Muscle layer of colon (tissue), 2 donors: Measurements from ENCODE around the gene PLPPR1.

Experiments
- H3K27ac ChIP-seq: one replicate; pipeline ENCODE4 v1.7.0; 2013; ENCODE audit warnings: low read depth, mild to moderate bottlenecking, low read length, moderate library complexity
- H3K27me3 ChIP-seq, 2 donors: one replicate each; pipeline ENCODE4 v1.7.0; 2013; ENCODE audit warnings: low read length in 2 of 2, mild to moderate bottlenecking in 2 of 2; ENCODE audit not compliant: insufficient read depth in 2 of 2, control insufficient read depth in 1 of 2
- H3K36me3 ChIP-seq: one replicate; pipeline ENCODE4 v1.7.0; 2013; ENCODE audit warnings: mild to moderate bottlenecking, low read length; ENCODE audit not compliant: insufficient read depth
- H3K4me1 ChIP-seq: one replicate; pipeline ENCODE4 v1.7.0; 2013; ENCODE audit warnings: mild to moderate bottlenecking, low read length; ENCODE audit not compliant: insufficient read depth
- H3K4me3 ChIP-seq, 2 donors: one replicate each; pipeline ENCODE4 v1.7.0; 2013; ENCODE audit warnings: low read length in 2 of 2, low read depth in 1 of 2, mild to moderate bottlenecking in 1 of 2, moderate library complexity in 1 of 2
- H3K9ac ChIP-seq: one replicate; pipeline ENCODE4 v1.7.0; 2013; ENCODE audit warnings: low read length
- H3K9me3 ChIP-seq: one replicate; pipeline ENCODE4 v1.7.0; 2013; ENCODE audit warnings: mild to moderate bottlenecking, low read length
- donor health status: abdominal sarcoma.
- donor health status: Adenocarcinoma of cecum.

Gene PLPPR1

DNA sequence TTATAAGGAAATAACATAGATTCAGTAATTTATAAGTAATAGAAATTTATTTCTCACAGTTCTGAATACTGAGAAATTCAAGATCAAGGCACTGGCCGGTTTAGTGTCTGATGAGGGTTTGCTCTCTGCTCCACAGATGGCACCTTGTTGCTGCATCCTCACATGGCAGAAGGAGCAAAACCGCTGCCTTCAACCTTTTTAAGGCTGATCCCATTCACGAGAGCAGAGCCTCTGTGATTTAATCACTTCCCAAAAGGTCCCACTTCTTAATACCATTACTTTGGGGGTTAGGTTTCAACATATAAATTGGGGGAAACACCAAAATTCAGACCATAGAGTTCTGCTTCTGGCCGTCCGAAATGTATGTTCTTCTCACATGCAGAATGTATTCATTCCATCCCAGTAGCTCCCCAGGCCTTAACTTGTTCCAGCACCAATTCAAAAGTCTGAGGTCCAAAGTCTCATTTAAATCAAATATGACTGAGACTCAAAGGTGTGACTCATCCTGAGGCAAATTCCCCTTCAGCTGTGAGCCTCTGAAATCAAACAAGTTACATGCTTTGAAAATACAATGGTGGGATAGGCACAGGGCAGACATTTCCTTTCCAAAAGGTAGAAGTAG lies 325.7 kb downstream of the PLPPR1 start:
- no peak overlapping the region for H3K27ac ChIP-seq
- no peak overlapping the region for H3K9ac ChIP-seq
- no peaks in the 10 kb centered on the region for H3K27me3 ChIP-seq

DNA sequence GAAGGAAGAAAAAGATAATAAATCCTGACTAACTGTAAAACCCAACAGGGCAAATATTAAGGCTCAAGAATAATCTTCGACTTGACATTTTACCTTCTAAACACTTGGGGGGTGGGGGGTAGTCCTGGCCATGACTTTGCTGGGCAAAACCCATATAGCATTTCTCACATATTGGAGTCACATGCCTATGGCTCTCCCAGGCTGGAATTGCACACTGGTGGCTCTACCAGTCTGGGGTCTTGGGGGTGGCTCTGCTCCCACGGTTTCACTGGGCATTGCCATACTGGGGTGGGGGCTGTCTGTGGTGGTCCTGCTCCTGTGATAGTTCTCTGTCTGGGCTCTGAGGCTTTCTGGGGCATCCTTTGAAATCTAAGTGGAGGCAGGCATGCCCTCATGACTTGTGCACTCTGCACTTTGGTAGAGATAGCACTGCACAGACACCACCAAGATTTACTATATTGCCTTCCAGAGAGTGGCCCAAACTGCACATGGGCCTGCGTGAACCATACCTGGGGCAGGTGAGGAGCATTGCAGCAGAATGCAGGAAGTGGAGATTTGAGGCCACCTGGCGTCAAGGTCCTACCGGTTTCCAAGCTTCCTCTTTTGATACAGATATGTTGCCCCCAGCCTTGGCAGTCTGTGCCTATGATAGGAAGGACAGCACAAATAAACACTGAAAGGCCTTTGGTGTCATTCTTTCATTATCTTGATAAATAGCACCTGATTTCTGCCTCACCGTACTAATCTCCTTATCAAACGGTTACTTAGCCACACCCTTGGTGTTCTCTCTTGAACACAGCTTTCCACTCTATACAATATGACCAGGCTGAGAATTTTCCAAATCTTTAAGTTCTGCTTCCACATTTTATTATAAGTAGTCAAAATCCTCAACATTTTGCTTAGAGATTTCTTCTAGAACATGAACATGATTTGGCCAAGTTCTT lies 326.5 kb downstream of the PLPPR1 start:
- no peaks in the 10 kb centered on the region for H3K9me3 ChIP-seq
- H3K36me3 ChIP-seq = no peaks in the 10 kb centered on the region
- H3K9ac ChIP-seq = no peak overlapping the region
- H3K4me1 ChIP-seq = no peaks in the 10 kb centered on the region
- H3K27ac ChIP-seq = no peak overlapping the region
- H3K27me3 ChIP-seq = no peaks in the 10 kb centered on the region
- H3K4me3 ChIP-seq = no peak overlapping the region

More for the DNA sequence above, 325.7 kb downstream of the PLPPR1 start:
- Histone ChIP-seq H3K4me1 (no peaks in the 10 kb centered on the region), H3K4me3 (no peak overlapping the region), H3K36me3 (no peaks in the 10 kb centered on the region), H3K9me3 (no peaks in the 10 kb centered on the region)

DNA sequence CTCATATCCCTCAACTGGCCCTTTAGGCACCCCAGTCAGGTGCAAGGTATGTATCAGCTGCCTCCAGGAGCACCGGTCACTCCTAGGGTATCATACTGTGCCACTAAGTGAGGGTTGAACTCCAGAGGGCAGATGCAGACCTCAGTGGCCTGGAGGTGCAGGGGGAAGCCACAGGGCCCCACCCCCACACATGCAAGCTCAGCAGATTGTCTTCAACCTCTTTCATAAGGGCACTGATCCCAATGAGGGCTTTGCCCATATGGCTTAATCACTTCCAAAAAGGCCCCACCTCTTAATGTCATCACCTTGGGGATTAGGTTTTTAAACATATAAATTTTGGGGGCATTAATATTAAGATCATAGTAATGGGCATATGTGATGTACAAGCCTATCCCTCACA lies 328.1 kb downstream of the PLPPR1 start:
- H3K9me3 ChIP-seq = no peaks in the 10 kb centered on the region

DNA sequence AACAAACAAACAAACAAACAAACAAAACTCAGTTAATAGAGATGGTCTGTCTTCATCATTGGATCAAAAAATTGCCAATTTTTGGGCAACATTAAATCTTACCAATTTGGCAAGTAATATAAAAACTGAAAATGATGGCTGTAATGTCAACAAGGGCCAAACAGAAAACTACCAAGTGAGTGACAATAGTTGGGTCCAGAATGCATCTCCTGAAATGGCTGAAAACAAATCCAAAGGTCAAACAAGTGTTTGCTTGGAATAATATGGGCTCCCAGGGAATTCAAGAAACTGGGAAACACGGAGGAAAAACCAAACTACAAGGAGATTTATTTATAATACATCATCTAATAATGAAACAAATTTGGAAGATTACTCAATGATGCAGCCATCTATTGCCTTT lies 331.2 kb downstream of the PLPPR1 start:
- H3K27me3 ChIP-seq = no peaks in the 10 kb centered on the region
- H3K27ac ChIP-seq = no peak overlapping the region

More for the DNA sequence above, 328.1 kb downstream of the PLPPR1 start:
- no peaks in the 10 kb centered on the region for H3K36me3 ChIP-seq
- H3K4me3 ChIP-seq = no peak overlapping the region
- no peak overlapping the region for H3K9ac ChIP-seq
- no peaks in the 10 kb centered on the region for H3K27me3 ChIP-seq
- H3K4me1 ChIP-seq = no peaks in the 10 kb centered on the region
- H3K27ac ChIP-seq = no peak overlapping the region

DNA sequence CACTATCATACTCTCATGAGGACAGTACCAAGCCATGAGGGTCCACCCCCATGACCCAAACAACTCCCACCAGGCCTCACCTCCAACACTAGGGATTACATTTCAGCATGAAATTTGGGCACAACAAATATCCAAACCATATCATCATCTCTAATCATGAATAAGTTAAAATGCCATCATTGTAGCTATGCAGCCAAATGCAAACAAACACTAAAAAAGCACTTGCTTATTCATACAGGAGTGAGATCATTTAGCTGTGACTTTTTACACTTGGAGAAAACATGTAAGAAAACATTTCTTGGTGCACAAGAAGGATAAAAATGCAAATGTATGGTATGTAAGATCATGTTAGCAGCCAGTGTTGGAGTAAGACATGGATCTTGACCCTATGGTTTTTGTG lies 332.1 kb downstream of the PLPPR1 start:
- Histone ChIP-seq H3K36me3 (no peaks in the 10 kb centered on the region), H3K27me3 (no peaks in the 10 kb centered on the region), H3K27ac (no peak overlapping the region), H3K4me1 (no peaks in the 10 kb centered on the region), H3K9me3 (no peaks in the 10 kb centered on the region), H3K9ac (no peak overlapping the region), H3K4me3 (no peak overlapping the region)

More for the DNA sequence above, 331.2 kb downstream of the PLPPR1 start:
- no peak overlapping the region for H3K4me3 ChIP-seq
- H3K4me1 ChIP-seq = no peaks in the 10 kb centered on the region
- H3K9me3 ChIP-seq = no peaks in the 10 kb centered on the region
- H3K36me3 ChIP-seq = no peaks in the 10 kb centered on the region
- no peak overlapping the region for H3K9ac ChIP-seq

DNA sequence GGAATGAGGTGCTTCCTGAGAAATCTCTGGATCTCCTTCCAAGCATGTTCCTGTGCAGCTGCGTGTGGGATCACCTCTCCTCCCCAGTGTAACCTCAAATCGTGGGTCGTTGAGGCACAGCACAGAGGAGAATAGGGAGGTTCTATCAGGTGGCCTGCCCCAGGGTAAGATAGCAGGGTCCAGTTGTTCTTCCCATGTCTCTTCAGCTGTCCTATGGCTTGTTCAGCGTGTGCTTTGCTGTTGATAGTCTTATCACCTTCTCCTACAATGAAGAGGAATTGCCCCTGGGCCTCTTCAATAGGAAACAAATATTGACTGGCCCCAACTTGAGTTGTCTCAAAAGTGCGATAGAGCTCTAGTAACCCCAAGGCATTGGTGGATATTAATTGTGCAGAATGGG lies 333.9 kb downstream of the PLPPR1 start:
- H3K36me3 ChIP-seq = no peaks in the 10 kb centered on the region
- H3K9me3 ChIP-seq = no peaks in the 10 kb centered on the region
- no peaks in the 10 kb centered on the region for H3K27me3 ChIP-seq
- H3K4me3 ChIP-seq = no peak overlapping the region
- no peak overlapping the region for H3K9ac ChIP-seq
- no peaks in the 10 kb centered on the region for H3K4me1 ChIP-seq
- no peak overlapping the region for H3K27ac ChIP-seq

DNA sequence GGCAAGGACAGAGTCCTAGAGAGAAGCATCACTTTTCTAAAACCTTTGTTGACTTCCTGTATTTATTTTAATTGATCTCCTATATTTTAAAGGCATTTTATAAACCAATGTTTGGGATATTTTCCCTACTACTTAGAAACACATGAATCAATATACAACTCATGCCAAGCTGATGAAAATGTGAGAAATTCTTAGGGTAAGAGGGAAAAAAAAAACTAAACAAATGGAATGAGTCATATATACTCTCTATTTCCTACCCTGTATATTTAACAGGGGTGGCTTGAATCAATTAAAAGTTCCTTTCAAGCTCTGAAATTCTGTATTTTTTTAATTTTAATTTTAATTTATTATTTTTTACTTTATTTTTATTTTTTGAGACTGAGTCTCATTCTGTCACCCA lies 336.7 kb downstream of the PLPPR1 start:
- H3K4me1 ChIP-seq = no peaks in the 10 kb centered on the region
- no peaks in the 10 kb centered on the region for H3K9me3 ChIP-seq
- no peaks in the 10 kb centered on the region for H3K27me3 ChIP-seq
- no peak overlapping the region for H3K4me3 ChIP-seq
- H3K9ac ChIP-seq = no peak overlapping the region
- H3K27ac ChIP-seq = no peak overlapping the region
- H3K36me3 ChIP-seq = no peaks in the 10 kb centered on the region

DNA sequence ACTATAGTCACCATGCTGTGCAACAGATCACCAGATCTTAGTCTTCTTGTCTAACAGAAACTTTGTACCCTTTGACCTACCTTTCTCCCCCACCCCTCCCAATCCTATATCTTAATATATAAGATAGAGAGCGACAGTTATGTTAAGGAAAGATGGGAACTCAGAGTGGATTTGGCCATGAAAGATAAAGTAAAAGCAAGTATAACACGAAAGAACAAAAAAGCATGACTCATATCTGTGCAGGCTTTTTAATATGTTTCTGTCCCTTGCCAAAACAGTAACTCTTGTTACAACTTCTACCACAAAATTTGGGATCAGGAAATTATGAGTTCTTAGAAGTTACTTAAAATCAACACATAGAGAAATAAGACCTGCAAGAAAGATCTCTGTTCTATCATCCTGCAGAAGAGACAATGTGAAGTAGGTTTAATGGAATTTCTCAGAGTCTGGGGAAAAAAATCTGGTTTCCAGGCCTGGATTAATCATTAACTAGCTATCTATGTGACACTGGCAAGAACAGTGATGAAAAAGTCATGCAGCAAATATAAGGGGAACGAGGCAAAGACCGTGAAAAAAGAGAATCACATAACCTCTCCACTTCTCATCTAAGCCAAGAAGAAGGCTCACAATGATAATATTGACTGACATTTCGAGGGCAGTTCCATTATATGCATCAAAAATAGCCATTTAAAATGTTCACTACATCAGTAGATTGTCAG lies 337.7 kb downstream of the PLPPR1 start:
- Histone ChIP-seq H3K4me1 (no peaks in the 10 kb centered on the region), H3K27me3 (no peaks in the 10 kb centered on the region), H3K36me3 (no peaks in the 10 kb centered on the region), H3K27ac (no peak overlapping the region), H3K9ac (no peak overlapping the region), H3K9me3 (no peaks in the 10 kb centered on the region), H3K4me3 (no peak overlapping the region)

DNA sequence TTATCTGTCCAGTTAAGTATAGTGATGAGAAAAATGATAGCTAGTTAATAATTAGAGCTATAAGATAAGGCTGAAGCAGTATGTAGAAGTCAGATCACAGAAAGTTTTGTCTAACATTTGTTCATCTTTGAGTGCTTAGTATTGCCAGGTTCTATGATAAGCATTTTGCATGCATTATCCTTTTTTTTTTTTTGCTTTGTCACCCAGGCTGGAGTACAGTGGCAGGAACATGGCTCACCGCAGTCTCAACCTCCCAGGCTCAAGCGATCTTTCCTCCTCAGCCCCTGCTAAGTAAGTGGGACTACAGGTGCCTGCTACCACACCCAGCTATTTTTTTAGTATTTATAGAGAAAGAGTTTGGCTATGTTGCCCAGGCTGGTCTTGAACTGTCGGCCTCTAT lies 338.8 kb downstream of the PLPPR1 start:
- H3K4me1 ChIP-seq = no peaks in the 10 kb centered on the region
- no peaks in the 10 kb centered on the region for H3K27me3 ChIP-seq
- no peaks in the 10 kb centered on the region for H3K36me3 ChIP-seq
- no peak overlapping the region for H3K9ac ChIP-seq
- no peaks in the 10 kb centered on the region for H3K9me3 ChIP-seq
- H3K27ac ChIP-seq = no peak overlapping the region
- H3K4me3 ChIP-seq = no peak overlapping the region

DNA sequence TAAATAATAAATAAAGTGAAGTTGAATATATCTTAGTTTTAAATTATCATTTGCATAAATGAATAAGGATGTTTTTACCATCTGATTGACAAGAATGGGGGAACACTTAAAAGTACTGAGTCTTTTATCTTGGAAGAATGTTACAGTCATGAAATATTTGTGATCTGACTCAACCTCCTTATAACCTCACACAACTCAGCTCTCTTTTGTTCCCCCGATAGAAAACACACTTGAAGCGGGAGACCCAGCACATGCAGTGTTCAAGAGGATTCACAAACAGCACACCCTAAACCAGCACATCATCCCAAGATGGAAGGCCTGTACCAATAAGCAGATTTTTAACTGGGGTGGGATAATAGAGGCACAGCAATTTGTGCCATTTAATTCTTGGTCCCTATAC lies 340.8 kb downstream of the PLPPR1 start:
- H3K9me3 ChIP-seq = no peaks in the 10 kb centered on the region

DNA sequence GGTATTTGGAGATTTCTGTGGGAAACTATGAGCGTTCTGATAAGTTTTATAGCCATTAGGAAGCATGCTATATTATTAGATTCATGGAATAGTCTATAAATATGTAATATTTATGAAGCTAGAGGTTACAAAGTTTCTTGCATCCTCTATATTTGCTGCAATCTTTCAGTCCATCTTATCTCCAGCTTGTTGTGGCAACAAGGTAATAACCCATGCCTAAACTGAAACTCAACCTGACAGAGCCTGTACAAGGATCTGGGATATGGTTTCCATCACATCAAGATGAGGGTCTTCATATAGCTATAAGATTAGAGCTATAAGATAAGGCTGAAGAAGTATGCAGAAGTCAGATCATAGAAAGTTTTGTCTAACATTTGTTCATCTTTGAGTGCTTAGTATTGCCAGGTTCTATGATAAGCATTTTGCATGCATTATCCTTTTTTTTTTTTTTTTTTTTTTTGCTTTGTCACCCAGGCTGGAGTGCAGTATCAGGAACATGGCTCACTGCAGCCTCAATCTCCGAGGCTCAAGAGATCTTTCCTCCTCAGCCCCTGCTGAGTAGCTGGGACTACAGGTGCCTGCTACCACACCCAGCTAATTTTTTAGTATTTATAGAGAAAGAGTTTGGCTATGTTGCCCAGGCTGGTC lies 341.5 kb downstream of the PLPPR1 start:
- H3K36me3 ChIP-seq = no peaks in the 10 kb centered on the region
- no peak overlapping the region for H3K9ac ChIP-seq
- H3K4me1 ChIP-seq = no peaks in the 10 kb centered on the region
- H3K9me3 ChIP-seq = no peaks in the 10 kb centered on the region
- no peaks in the 10 kb centered on the region for H3K27me3 ChIP-seq
- no peak overlapping the region for H3K4me3 ChIP-seq
- H3K27ac ChIP-seq = no peak overlapping the region

More for the DNA sequence above, 340.8 kb downstream of the PLPPR1 start:
- Histone ChIP-seq H3K9ac (no peak overlapping the region), H3K36me3 (no peaks in the 10 kb centered on the region), H3K27me3 (no peaks in the 10 kb centered on the region), H3K4me3 (no peak overlapping the region), H3K4me1 (no peaks in the 10 kb centered on the region), H3K27ac (no peak overlapping the region)
